Measurements from ENCODE around the gene CAV1. TPM values are rescaled to one million over a fixed set of nuclear protein-coding genes. Genes with fewer than 3 reads are reported as not detected.

CAV1 gene
- total and polyA plus RNA-seq, 2 experiments from 2014 or later: 16.0 to 21.1 TPM

DNA sequence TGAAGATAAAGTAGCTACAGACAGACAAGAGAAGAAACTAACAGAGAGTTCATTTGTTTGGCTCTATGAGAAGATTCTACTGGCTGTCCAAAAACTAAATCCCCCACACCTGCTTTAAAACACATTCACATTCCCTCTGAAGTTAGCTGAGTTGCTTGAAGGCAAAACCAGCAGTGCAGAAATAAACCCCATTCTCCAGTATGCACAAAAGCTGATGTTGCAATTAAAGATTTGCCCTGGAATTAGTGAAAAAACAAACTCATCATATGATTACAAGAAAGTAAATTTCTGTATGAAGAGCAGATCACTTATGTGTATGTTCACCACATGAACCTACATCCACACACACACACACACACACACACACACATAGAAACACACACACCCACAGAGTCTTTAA, 9.3 kb upstream of the CAV1 start:
- no peak overlapping the region for H3K4me3 Mint-ChIP-seq
- H2AFZ ChIP-seq: peak overlapping the region; percentile 82; the same call in 1 of the 2 replicates
- no peaks in the 10 kb centered on the region for H3K36me3 ChIP-seq (ENCODE audit: insufficient read depth)
- H3K27ac ChIP-seq (ENCODE audit: low read depth): no peak overlapping the region
- no peaks in the 10 kb centered on the region for H3F3A ChIP-seq (replicated peaks; ENCODE audit: low read depth)
- H3K4me3 ChIP-seq: no peak overlapping the region
- peaks cover 2% of the 10 kb centered on the region for H3K27me3 Mint-ChIP-seq (ENCODE audit: insufficient read depth, low read depth, poor library complexity)
- peak overlapping the region; percentile 44; the same call in 1 of the 2 replicates for H3K4me2 ChIP-seq
- ATAC-seq (no peak), DNase-seq (ENCODE audit: low spot score) (no peak)
- H3K27ac Mint-ChIP-seq: no peak overlapping the region
- H4K20me1 ChIP-seq (replicated peaks; ENCODE audit: insufficient read depth): no peaks in the 10 kb centered on the region
- H3K27me3 ChIP-seq (ENCODE audit: insufficient read depth): no peaks in the 10 kb centered on the region
- no peaks in the 10 kb centered on the region for H3K9me3 Mint-ChIP-seq
- H3K79me2 ChIP-seq (replicated peaks; ENCODE audit: insufficient read depth): no peaks in the 10 kb centered on the region
- H3K9me2 ChIP-seq (ENCODE audit: insufficient read depth): no peaks in the 10 kb centered on the region
- H3K4me1 Mint-ChIP-seq: peaks cover 15% of the 10 kb centered on the region
- H3K36me3 Mint-ChIP-seq (ENCODE audit: low read depth): no peaks in the 10 kb centered on the region
- TF ChIP-seq JUNB (IDR thresholded peaks at IDR 0.05; ENCODE audit: unreplicated experiment) (no peak), EZH2phosphoT487 (IDR thresholded peaks at IDR 0.05; ENCODE audit: unreplicated experiment) (no peak), CREB1 (CRISPR knock-in tag; IDR thresholded peaks at IDR 0.05; ENCODE audit: low read depth) (no peak), ETS1 (IDR thresholded peaks at IDR 0.05) (no peak), EZH2 (IDR thresholded peaks at IDR 0.05; ENCODE audit: low read depth, unreplicated experiment) (no peak)
- TF ChIP-seq, protein P1, sequence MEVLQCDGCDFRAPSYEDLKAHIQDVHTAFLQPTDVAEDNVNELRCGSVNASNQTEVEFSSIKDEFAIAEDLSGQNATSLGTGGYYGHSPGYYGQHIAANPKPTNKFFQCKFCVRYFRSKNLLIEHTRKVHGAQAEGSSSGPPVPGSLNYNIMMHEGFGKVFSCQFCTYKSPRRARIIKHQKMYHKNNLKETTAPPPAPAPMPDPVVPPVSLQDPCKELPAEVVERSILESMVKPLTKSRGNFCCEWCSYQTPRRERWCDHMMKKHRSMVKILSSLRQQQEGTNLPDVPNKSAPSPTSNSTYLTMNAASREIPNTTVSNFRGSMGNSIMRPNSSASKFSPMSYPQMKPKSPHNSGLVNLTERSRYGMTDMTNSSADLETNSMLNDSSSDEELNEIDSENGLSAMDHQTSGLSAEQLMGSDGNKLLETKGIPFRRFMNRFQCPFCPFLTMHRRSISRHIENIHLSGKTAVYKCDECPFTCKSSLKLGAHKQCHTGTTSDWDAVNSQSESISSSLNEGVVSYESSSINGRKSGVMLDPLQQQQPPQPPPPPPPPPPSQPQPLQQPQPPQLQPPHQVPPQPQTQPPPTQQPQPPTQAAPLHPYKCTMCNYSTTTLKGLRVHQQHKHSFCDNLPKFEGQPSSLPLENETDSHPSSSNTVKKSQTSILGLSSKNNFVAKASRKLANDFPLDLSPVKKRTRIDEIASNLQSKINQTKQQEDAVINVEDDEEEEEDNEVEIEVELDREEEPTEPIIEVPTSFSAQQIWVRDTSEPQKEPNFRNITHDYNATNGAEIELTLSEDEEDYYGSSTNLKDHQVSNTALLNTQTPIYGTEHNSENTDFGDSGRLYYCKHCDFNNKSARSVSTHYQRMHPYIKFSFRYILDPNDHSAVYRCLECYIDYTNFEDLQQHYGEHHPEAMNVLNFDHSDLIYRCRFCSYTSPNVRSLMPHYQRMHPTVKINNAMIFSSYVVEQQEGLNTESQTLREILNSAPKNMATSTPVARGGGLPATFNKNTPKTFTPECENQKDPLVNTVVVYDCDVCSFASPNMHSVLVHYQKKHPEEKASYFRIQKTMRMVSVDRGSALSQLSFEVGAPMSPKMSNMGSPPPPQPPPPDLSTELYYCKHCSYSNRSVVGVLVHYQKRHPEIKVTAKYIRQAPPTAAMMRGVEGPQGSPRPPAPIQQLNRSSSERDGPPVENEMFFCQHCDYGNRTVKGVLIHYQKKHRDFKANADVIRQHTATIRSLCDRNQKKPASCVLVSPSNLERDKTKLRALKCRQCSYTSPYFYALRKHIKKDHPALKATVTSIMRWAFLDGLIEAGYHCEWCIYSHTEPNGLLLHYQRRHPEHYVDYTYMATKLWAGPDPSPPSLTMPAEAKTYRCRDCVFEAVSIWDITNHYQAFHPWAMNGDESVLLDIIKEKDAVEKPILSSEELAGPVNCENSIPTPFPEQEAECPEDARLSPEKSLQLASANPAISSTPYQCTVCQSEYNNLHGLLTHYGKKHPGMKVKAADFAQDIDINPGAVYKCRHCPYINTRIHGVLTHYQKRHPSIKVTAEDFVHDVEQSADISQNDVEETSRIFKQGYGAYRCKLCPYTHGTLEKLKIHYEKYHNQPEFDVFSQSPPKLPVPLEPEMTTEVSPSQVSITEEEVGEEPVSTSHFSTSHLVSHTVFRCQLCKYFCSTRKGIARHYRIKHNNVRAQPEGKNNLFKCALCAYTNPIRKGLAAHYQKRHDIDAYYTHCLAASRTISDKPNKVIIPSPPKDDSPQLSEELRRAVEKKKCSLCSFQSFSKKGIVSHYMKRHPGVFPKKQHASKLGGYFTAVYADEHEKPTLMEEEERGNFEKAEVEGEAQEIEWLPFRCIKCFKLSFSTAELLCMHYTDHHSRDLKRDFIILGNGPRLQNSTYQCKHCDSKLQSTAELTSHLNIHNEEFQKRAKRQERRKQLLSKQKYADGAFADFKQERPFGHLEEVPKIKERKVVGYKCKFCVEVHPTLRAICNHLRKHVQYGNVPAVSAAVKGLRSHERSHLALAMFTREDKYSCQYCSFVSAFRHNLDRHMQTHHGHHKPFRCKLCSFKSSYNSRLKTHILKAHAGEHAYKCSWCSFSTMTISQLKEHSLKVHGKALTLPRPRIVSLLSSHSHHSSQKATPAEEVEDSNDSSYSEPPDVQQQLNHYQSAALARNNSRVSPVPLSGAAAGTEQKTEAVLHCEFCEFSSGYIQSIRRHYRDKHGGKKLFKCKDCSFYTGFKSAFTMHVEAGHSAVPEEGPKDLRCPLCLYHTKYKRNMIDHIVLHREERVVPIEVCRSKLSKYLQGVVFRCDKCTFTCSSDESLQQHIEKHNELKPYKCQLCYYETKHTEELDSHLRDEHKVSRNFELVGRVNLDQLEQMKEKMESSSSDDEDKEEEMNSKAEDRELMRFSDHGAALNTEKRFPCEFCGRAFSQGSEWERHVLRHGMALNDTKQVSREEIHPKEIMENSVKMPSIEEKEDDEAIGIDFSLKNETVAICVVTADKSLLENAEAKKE (CRISPR knock-in tag; IDR thresholded peaks at IDR 0.05): no peak
- H3K4me1 ChIP-seq (ENCODE audit: insufficient read depth): peaks cover 13% of the 10 kb centered on the region
